Lung (tissue), 12 donors: ENCODE data around the gene NUDT21. TPM values are rescaled to one million over a fixed set of nuclear protein-coding genes. Genes with fewer than 3 reads are reported as not detected.

ENCODE experiments used
- ATAC-seq: fragments of 200-7000 bp; cut with Tn5 transposase; one replicate; pipeline ENCODE4 v1.9.1; 2020; ENCODE audit warnings: moderate number of reproducible peaks; ENCODE audit not compliant: insufficient read depth, low FRiP score
- DNase-seq, 3 donors: peaks; one replicate each; pipeline ENCODE4 v3.0.0-alpha.2; 2013 to 2017
- H3K27ac ChIP-seq, 2 donors: one replicate each; pipeline ENCODE4 v1.5.1; 2013; ENCODE audit warnings: mild to moderate bottlenecking in 2 of 2, moderate library complexity in 2 of 2, control low read depth in 1 of 2, inconsistent platforms in 1 of 2, low read depth in 1 of 2, low read length in 1 of 2
- H3K27me3 ChIP-seq, 3 donors: one replicate each; pipeline ENCODE4 v1.5.1; 2013; ENCODE audit warnings: low read length in 2 of 3; ENCODE audit not compliant: control insufficient read depth in 3 of 3, insufficient read depth in 3 of 3
- H3K36me3 ChIP-seq, 4 donors: one replicate each; pipeline ENCODE4 v1.5.1; 2013; ENCODE audit warnings: low read length in 4 of 4, mild to moderate bottlenecking in 1 of 4, moderate library complexity in 1 of 4; ENCODE audit not compliant: control insufficient read depth in 4 of 4, insufficient read depth in 4 of 4
- H3K4me1 ChIP-seq, 5 donors: one replicate each; pipeline ENCODE4 v1.5.1; 2013; ENCODE audit warnings: low read length in 5 of 5, mild to moderate bottlenecking in 2 of 5, moderate library complexity in 1 of 5; ENCODE audit not compliant: control insufficient read depth in 5 of 5, insufficient read depth in 5 of 5
- H3K4me3 ChIP-seq: one replicate; pipeline ENCODE4 v1.5.1; 2013; ENCODE audit warnings: mild to moderate bottlenecking, control low read depth, moderate library complexity
- H3K9ac ChIP-seq, 2 donors: one replicate each; pipeline ENCODE4 v1.5.1; 2013; ENCODE audit warnings: low read length in 2 of 2, control low read depth in 1 of 2; ENCODE audit not compliant: insufficient read depth in 1 of 2
- H3K9me3 ChIP-seq, 4 donors: one replicate each; pipeline ENCODE4 v1.5.1; 2013; ENCODE audit warnings: low read length in 3 of 4, mild to moderate bottlenecking in 1 of 4, moderate library complexity in 1 of 4; ENCODE audit not compliant: control insufficient read depth in 4 of 4, insufficient read depth in 3 of 4
- CTCF ChIP-seq: IDR thresholded peaks from 2 replicates; pipeline ENCODE4 v1.5.1; 2012; ENCODE audit warnings: mild to moderate bottlenecking; ENCODE audit errors: control extremely low read depth, extremely low read depth
- WGBS, 2 donors: extraction: QIAGEN DNeasy Blood & Tissue Kit; methylation state at CpG; one replicate each; pipeline ENCODE4 v1.1.7; 2013; 5-methylcytosine and 5-hydroxymethylcytosine counted together
- polyA plus RNA-seq, 2 donors: library from polyadenylated mRNA; stranded (reverse); fragments of 200-250 nt; gene quantifications; one replicate each; pipeline ENCODE4 v1.2.1, GENCODE V29; 2013
- total RNA-seq, 2 donors: library from RNA; depleted of rRNA in 1 of 2; stranded (reverse); fragments of >200 nt in 1 of 2; gene quantifications; one replicate each; pipeline ENCODE4 v1.2.1, GENCODE V29; 2014 to 2021
- donor health status: control.
- donor health status: control.
- donor health status: Bipolar disorder and iron deficiency.
- donor health status: healthy.
- donor health status: DM: yes; HTN: yes; CAD: no.

The NUDT21 gene
- total and polyA plus RNA-seq, 4 donors = 30.9 to 91.0 (median 60.5) TPM

- TF ChIP-seq CTCF = no peak
- Histone ChIP-seq H3K27ac (no peak overlapping the region), H3K9ac (no peak overlapping the region), H3K4me1 (peaks cover 8 to 27% (median 12%) of the 10 kb centered on the region in 5 donors), H3K36me3 (peaks cover 5 to 19% (median 13%) of the 10 kb centered on the region in 4 donors), H3K27me3 (no peaks in the 10 kb centered on the region), H3K9me3 (no peaks in the 10 kb centered on the region), H3K4me3 (no peak overlapping the region)
- WGBS, 2 donors = 72 to 88% methylated on average over 2 of the region's 2 CpGs
- ATAC-seq = no peak
- DNase-seq = no peak
Observed at GRCh38 chr16:56447286-56447685, 3.8 kb downstream of the NUDT21 start.

GRCh38 chr16:56438038-56438437, 13.1 kb downstream of the NUDT21 start:
- Histone ChIP-seq H3K9me3 (no peaks in the 10 kb centered on the region), H3K9ac (no peak overlapping the region), H3K27ac (no peak overlapping the region), H3K4me1 (no peaks in the 10 kb centered on the region), H3K4me3 (no peak overlapping the region), H3K27me3 (no peaks in the 10 kb centered on the region), H3K36me3 (peaks cover 13 to 26% (median 25%) of the 10 kb centered on the region in 4 donors)
- no peak for DNase-seq
- ATAC-seq = no peak
- 97 to 98% methylated on average over 1 of the region's 1 CpG for WGBS, 2 donors
- TF ChIP-seq CTCF = no peak

- no peaks in the 10 kb centered on the region for H3K27me3 ChIP-seq
- H3K9me3 ChIP-seq = no peaks in the 10 kb centered on the region
- H3K4me1 ChIP-seq = no peaks in the 10 kb centered on the region
- H3K4me3 ChIP-seq = no peak overlapping the region
- DNase-seq (no peak), ATAC-seq (no peak)
- H3K27ac ChIP-seq = no peak overlapping the region
- no peak for TF ChIP-seq CTCF
- no peak overlapping the region for H3K9ac ChIP-seq
- H3K36me3 ChIP-seq = peaks cover 11 to 27% (median 23%) of the 10 kb centered on the region in 4 donors
Observed at GRCh38 chr16:56436258-56436657, 14.9 kb downstream of the NUDT21 start.

- 86 to 91% methylated on average over 1 of the region's 1 CpG for WGBS, 2 donors
- Histone ChIP-seq H3K27me3 (no peaks in the 10 kb centered on the region), H3K9me3 (no peaks in the 10 kb centered on the region), H3K4me3 (no peak overlapping the region), H3K36me3 (peaks cover 2 to 11% (median 7%) of the 10 kb centered on the region in 4 donors), H3K4me1 (peaks cover 0 to 9% (median 4%) of the 10 kb centered on the region in 5 donors), H3K9ac (no peak overlapping the region), H3K27ac (no peak overlapping the region)
- DNase-seq = no peak
- no peak for ATAC-seq
- TF ChIP-seq CTCF = no peak
Observed at GRCh38 chr16:56428091-56428490, 23.0 kb downstream of the NUDT21 start.
